DND-41 (cell line): Measurements from ENCODE around the gene NLGN4X.

Experiments used
- ATAC-seq: fragments of 200-7000 bp; cut with Tn5 transposase; 3 replicates; pipeline ENCODE4 v1.9.1; 2021; ENCODE audit warnings: low read depth; ENCODE audit not compliant: insufficient read depth
- DNase-seq: peaks from one replicate; pipeline ENCODE4 v3.0.0-alpha.2; 2020
- H2AFZ ChIP-seq: 2 replicates; pipeline ENCODE4 v1.6.0; 2012; ENCODE audit warnings: low read depth, low read length
- H3K27ac ChIP-seq: 2 replicates; pipeline ENCODE4 v1.5.1; 2012; ENCODE audit warnings: low read length, inconsistent platforms
- H3K27me3 ChIP-seq: fragments of 200-600 bp; sonication (generic); 2 replicates; pipeline ENCODE4 v1.6.0; 2012; ENCODE audit warnings: low read length, mild to moderate bottlenecking, inconsistent platforms; ENCODE audit not compliant: insufficient read depth, poor library complexity
- H3K36me3 ChIP-seq: 2 replicates; pipeline ENCODE4 v1.5.1; 2012; ENCODE audit warnings: low read length, inconsistent platforms; ENCODE audit not compliant: insufficient read depth
- H3K4me1 ChIP-seq: 2 replicates; pipeline ENCODE4 v1.5.1; 2012; ENCODE audit warnings: mild to moderate bottlenecking, low read length; ENCODE audit not compliant: insufficient read depth
- H3K4me2 ChIP-seq: 2 replicates; pipeline ENCODE4 v1.6.0; 2012; ENCODE audit warnings: mild to moderate bottlenecking, moderate library complexity, low read length, inconsistent platforms; ENCODE audit not compliant: insufficient read depth
- H3K4me3 ChIP-seq, 2 experiments: fragments of 200-600 bp in 1 of 2; shearing (Covaris generic) in 1 of 2; 2 replicates each; pipeline ENCODE4 v1.5.1; 2012 to 2016; ENCODE audit warnings: inconsistent platforms in 2 of 2, low read length in 2 of 2, mild to moderate bottlenecking in 2 of 2, low read depth in 1 of 2, moderate library complexity in 1 of 2
- H3K79me2 ChIP-seq: 2 replicates; pipeline ENCODE4 v1.6.0; 2012; ENCODE audit warnings: low read length, inconsistent platforms; ENCODE audit not compliant: insufficient read depth
- H3K9ac ChIP-seq: 2 replicates; pipeline ENCODE4 v1.6.0; 2012; ENCODE audit warnings: low read depth, mild to moderate bottlenecking, inconsistent platforms, low read length, moderate library complexity
- H3K9me3 ChIP-seq: 2 replicates; pipeline ENCODE4 v1.5.1; 2012; ENCODE audit warnings: low read length, moderate library complexity, mild to moderate bottlenecking, inconsistent platforms; ENCODE audit not compliant: insufficient read depth, severe bottlenecking
- H4K20me1 ChIP-seq: 2 replicates; pipeline ENCODE4 v1.6.0; 2012; ENCODE audit warnings: low read length; ENCODE audit not compliant: insufficient read depth
- EZH2 ChIP-seq: IDR thresholded peaks from 3 replicates; pipeline ENCODE4 v1.6.1; 2012; ENCODE audit warnings: borderline replicate concordance, low read depth, mild to moderate bottlenecking, moderate library complexity, low read length, inconsistent platforms; ENCODE audit not compliant: severe bottlenecking
- TF ChIP-seq, protein P1 (sequence below): IDR thresholded peaks from 2 replicates; pipeline ENCODE4 v1.5.1; 2012; ENCODE audit warnings: borderline replicate concordance, low read length, moderate library complexity, mild to moderate bottlenecking; ENCODE audit not compliant: poor library complexity, severe bottlenecking; ENCODE audit errors: extremely low read depth

Gene NLGN4X

DNA sequence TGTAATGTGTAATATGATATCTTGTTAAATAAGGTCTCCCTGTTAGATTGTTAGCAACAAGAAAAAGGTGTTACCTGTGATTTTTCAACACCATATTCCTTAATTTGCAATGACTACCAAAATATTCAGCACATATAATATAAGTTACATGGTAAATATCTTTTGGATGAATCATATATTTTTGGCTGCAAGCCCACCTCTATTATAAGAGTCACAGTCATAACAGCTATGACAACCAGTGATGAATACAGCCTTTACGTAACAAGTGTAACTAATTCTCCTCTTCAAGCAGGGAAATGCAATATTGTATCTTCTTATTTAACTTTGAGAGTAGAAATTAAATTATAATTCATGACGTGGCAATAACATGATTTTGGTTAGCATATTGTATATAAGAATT is 187.0 kb downstream of the NLGN4X start:
- Histone ChIP-seq H3K27ac (no peak overlapping the region), H3K79me2 (peaks cover 98% of the 10 kb centered on the region), H3K4me1 (no peaks in the 10 kb centered on the region), H3K9ac (no peak overlapping the region), H3K27me3 (no peaks in the 10 kb centered on the region), H2AFZ (no peak overlapping the region), H3K4me3 (no peak overlapping the region), H3K9me3 (no peaks in the 10 kb centered on the region), H3K4me2 (no peak overlapping the region), H3K36me3 (peaks cover 45% of the 10 kb centered on the region), H4K20me1 (peaks cover 56% of the 10 kb centered on the region)
- no peak for DNase-seq
- TF ChIP-seq, protein P1, sequence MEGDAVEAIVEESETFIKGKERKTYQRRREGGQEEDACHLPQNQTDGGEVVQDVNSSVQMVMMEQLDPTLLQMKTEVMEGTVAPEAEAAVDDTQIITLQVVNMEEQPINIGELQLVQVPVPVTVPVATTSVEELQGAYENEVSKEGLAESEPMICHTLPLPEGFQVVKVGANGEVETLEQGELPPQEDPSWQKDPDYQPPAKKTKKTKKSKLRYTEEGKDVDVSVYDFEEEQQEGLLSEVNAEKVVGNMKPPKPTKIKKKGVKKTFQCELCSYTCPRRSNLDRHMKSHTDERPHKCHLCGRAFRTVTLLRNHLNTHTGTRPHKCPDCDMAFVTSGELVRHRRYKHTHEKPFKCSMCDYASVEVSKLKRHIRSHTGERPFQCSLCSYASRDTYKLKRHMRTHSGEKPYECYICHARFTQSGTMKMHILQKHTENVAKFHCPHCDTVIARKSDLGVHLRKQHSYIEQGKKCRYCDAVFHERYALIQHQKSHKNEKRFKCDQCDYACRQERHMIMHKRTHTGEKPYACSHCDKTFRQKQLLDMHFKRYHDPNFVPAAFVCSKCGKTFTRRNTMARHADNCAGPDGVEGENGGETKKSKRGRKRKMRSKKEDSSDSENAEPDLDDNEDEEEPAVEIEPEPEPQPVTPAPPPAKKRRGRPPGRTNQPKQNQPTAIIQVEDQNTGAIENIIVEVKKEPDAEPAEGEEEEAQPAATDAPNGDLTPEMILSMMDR = no peak
- TF ChIP-seq EZH2 = no peak
- ATAC-seq = no peak

DNA sequence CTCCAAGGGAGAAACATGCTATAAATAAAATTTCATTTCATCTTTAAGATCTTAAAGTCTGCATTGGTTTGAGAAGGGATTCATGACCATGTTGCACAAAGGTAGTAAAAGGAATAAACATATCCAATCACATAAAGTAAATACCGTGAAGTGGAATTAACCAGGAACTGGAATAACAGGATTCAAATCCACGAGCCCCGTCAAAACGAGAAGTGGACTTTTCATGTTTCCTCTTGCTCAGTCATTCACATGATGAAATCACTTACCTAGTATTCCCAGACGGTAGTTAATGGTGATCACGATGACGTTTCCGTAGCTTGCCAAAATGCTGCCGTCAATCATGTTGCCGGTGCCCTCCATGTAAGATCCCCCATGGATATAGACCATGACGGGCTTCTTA is 199.7 kb downstream of the NLGN4X start:
- H2AFZ ChIP-seq = no peak overlapping the region
- DNase-seq = no peak
- no peaks in the 10 kb centered on the region for H3K27me3 ChIP-seq
- TF ChIP-seq EZH2 = no peak
- TF ChIP-seq, protein P1 = no peak
- H4K20me1 ChIP-seq = peaks cover 27% of the 10 kb centered on the region
- H3K27ac ChIP-seq = no peak overlapping the region
- H3K4me2 ChIP-seq = no peak overlapping the region
- peaks cover 41% of the 10 kb centered on the region for H3K4me1 ChIP-seq
- H3K9me3 ChIP-seq = no peaks in the 10 kb centered on the region
- H3K36me3 ChIP-seq = peaks cover 55% of the 10 kb centered on the region
- no peak for ATAC-seq
- no peak overlapping the region for H3K4me3 ChIP-seq
- peaks cover 97% of the 10 kb centered on the region for H3K79me2 ChIP-seq
- H3K9ac ChIP-seq = no peak overlapping the region

DNA sequence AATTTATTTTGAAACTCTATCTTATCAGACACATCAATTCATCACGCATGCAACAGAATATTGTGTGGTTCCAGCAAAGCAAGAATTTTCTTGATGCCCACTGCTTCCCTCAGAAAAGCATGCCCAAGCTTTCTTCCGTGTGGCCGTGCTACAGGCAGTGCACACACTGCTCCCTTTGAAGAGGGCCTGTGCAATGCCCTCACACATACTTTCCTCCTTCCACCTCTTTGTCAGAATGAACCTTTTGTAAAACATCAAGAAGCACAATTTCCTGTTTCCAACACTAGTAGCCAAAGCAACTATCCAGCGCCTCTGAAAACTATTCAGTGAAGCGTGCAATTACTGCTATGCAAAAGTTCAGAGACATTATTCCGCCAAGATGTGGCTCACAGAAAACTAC is 201.7 kb downstream of the NLGN4X start:
- Histone ChIP-seq H3K27ac (peak overlapping the region; percentile 20; the same call in 1 of the 2 replicates), H4K20me1 (peaks cover 44% of the 10 kb centered on the region), H3K79me2 (peaks cover 97% of the 10 kb centered on the region), H3K9me3 (no peaks in the 10 kb centered on the region), H3K4me2 (no peak overlapping the region), H3K4me1 (peaks cover 61% of the 10 kb centered on the region), H3K9ac (no peak overlapping the region), H3K36me3 (peaks cover 72% of the 10 kb centered on the region), H2AFZ (no peak overlapping the region), H3K4me3 (no peak overlapping the region), H3K27me3 (no peaks in the 10 kb centered on the region)
- no peak for DNase-seq
- ATAC-seq = no peak
- TF ChIP-seq, protein P1 = no peak
- no peak for TF ChIP-seq EZH2

DNA sequence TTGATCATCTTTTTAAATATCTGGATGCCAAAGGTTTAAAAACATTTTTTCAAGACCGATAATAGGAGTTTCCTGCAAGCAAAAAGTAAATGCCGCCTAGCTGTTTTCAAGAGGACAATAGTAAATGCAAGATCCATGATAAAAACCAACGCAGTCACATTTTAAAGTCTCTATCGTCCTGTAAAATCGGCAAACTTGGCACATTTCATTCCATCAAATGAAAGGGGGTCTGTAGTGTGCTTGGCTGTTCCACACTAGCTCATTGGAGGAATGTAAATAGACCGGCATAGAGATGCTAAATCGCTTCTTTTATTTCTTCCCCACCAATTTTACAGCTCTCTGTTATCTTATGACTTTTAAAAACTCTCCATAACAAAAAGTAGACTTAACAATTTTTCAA is 202.2 kb downstream of the NLGN4X start:
- Histone ChIP-seq H3K4me3 (no peak overlapping the region), H3K36me3 (peaks cover 70% of the 10 kb centered on the region), H3K4me2 (no peak overlapping the region), H3K79me2 (peaks cover 97% of the 10 kb centered on the region), H2AFZ (no peak overlapping the region), H3K9me3 (no peaks in the 10 kb centered on the region), H3K27ac (no peak overlapping the region), H3K9ac (no peak overlapping the region), H3K27me3 (no peaks in the 10 kb centered on the region), H4K20me1 (peaks cover 49% of the 10 kb centered on the region), H3K4me1 (peaks cover 64% of the 10 kb centered on the region)
- DNase-seq (no peak), ATAC-seq (no peak)
- TF ChIP-seq, protein P1 = no peak
- no peak for TF ChIP-seq EZH2
